ENCODE results near the gene TCP11L1.

- TF ChIP-seq CTCF (IDR thresholded peaks at IDR 0.05 in 4 of 5, conservative IDR thresholded peaks at IDR 0.05 in 1 of 5) (no peak), POLR2A (IDR thresholded peaks at IDR 0.05) (no peak)
Observed at GRCh38 chr11:33013755-33014154, 25.6 kb upstream of the TCP11L1 start.
